Liver (tissue), 9 donors: ENCODE measurements around the gene BASP1. TPM values are rescaled to one million over a fixed set of nuclear protein-coding genes. Genes with fewer than 3 reads are reported as not detected.

Source experiments
- DNase-seq: peaks from one replicate; pipeline ENCODE4 v3.0.0-alpha.2; 2017; ENCODE audit warnings: low spot score
- H3K27ac ChIP-seq, 2 donors: one replicate each; pipeline ENCODE4 v1.7.0; 2013; ENCODE audit warnings: inconsistent platforms in 2 of 2, low read length in 2 of 2, control low read depth in 1 of 2, low read depth in 1 of 2, mild to moderate bottlenecking in 1 of 2
- H3K27me3 ChIP-seq, 4 donors: one replicate each; pipeline versions ENCODE4 v1.6.1 to v1.7.0; 2013; ENCODE audit warnings: low read length in 3 of 4, inconsistent platforms in 1 of 4, mild to moderate bottlenecking in 1 of 4, moderate library complexity in 1 of 4; ENCODE audit not compliant: control insufficient read depth in 4 of 4, insufficient read depth in 4 of 4
- H3K36me3 ChIP-seq, 4 donors: one replicate each; pipeline versions ENCODE4 v1.6.1 to v1.7.0; 2013; ENCODE audit warnings: low read length in 3 of 4, mild to moderate bottlenecking in 3 of 4, low read depth in 1 of 4, moderate library complexity in 1 of 4; ENCODE audit not compliant: control insufficient read depth in 4 of 4, insufficient read depth in 3 of 4
- H3K4me1 ChIP-seq, 4 donors: one replicate each; pipeline versions ENCODE4 v1.6.1 to v1.7.0; 2013; ENCODE audit warnings: low read length in 3 of 4, mild to moderate bottlenecking in 3 of 4, moderate library complexity in 1 of 4; ENCODE audit not compliant: control insufficient read depth in 4 of 4, insufficient read depth in 4 of 4
- H3K4me3 ChIP-seq, 3 donors: one replicate each; pipeline versions ENCODE4 v1.6.1 to v1.7.0; 2013; ENCODE audit warnings: low read length in 3 of 3, control low read depth in 1 of 3, low read depth in 1 of 3, mild to moderate bottlenecking in 1 of 3
- H3K9ac ChIP-seq, 2 donors: one replicate each; pipeline ENCODE4 v1.7.0; 2013; ENCODE audit warnings: low read length in 2 of 2, mild to moderate bottlenecking in 2 of 2, moderate library complexity in 2 of 2, control low read depth in 1 of 2, low read depth in 1 of 2
- H3K9me3 ChIP-seq, 4 donors: one replicate each; pipeline versions ENCODE4 v1.6.1 to v1.7.0; 2013; ENCODE audit warnings: low read length in 3 of 4; ENCODE audit not compliant: control insufficient read depth in 4 of 4
- EGR1 ChIP-seq, 2 donors: IDR thresholded peaks; 2 replicates each; pipeline ENCODE4 v1.6.1; 2016 to 2018; ENCODE audit warnings: antibody characterized with exemption in 2 of 2, low read depth in 2 of 2
- FOXA1 ChIP-seq: IDR thresholded peaks from 2 replicates; pipeline ENCODE4 v1.6.1; 2016; ENCODE audit warnings: antibody characterized with exemption
- FOXA2 ChIP-seq: IDR thresholded peaks from 2 replicates; pipeline ENCODE4 v1.6.1; 2016; ENCODE audit warnings: antibody characterized with exemption
- GABPA ChIP-seq, 2 donors: IDR thresholded peaks in 1 of 2; conservative IDR thresholded peaks in 1 of 2; 2 replicates each; pipeline ENCODE4 v1.6.1; 2016; ENCODE audit warnings: antibody characterized with exemption in 2 of 2, mild to moderate bottlenecking in 1 of 2, moderate library complexity in 1 of 2
- HNF4A ChIP-seq, 2 donors: conservative IDR thresholded peaks; 2 replicates each; pipeline ENCODE4 v1.6.1; 2016; ENCODE audit warnings: antibody characterized with exemption in 2 of 2, mild to moderate bottlenecking in 2 of 2
- HNF4G ChIP-seq: IDR thresholded peaks from 2 replicates; pipeline ENCODE4 v1.6.1; 2016; ENCODE audit warnings: antibody characterized with exemption
- JUND ChIP-seq, 2 donors: IDR thresholded peaks; 2 replicates each; pipeline ENCODE4 v1.6.1; 2016; ENCODE audit warnings: antibody characterized with exemption in 2 of 2
- NR2F2 ChIP-seq: IDR thresholded peaks from 2 replicates; pipeline ENCODE4 v1.6.1; 2016; ENCODE audit warnings: antibody characterized with exemption
- RAD21 ChIP-seq, 2 donors: IDR thresholded peaks; 2 replicates each; pipeline ENCODE4 v1.6.1; 2016; ENCODE audit warnings: antibody characterized with exemption in 2 of 2, mild to moderate bottlenecking in 2 of 2
- RXRA ChIP-seq, 2 donors: IDR thresholded peaks; 2 replicates each; pipeline ENCODE4 v1.6.1; 2017 to 2018; ENCODE audit warnings: antibody characterized with exemption in 2 of 2, mild to moderate bottlenecking in 1 of 2
- SP1 ChIP-seq: IDR thresholded peaks from 2 replicates; pipeline ENCODE4 v1.6.1; 2018; ENCODE audit warnings: antibody characterized with exemption, mild to moderate bottlenecking
- TAF1 ChIP-seq: conservative IDR thresholded peaks from 2 replicates; pipeline ENCODE4 v1.6.1; 2016; ENCODE audit warnings: antibody characterized with exemption, mild to moderate bottlenecking
- YY1 ChIP-seq: IDR thresholded peaks from 2 replicates; pipeline ENCODE4 v1.6.1; 2016; ENCODE audit warnings: antibody characterized with exemption, mild to moderate bottlenecking
- WGBS: extraction: QIAGEN DNeasy Blood & Tissue Kit; methylation state at CpG from one replicate; pipeline ENCODE4 v1.1.7; 2013; 5-methylcytosine and 5-hydroxymethylcytosine counted together
- polyA plus RNA-seq, 2 donors: library from polyadenylated mRNA; stranded (reverse) in 1 of 2; unstranded in 1 of 2; fragments of 200-250 nt in 1 of 2; fragments of >200 nt in 1 of 2; fragmentation: Nextera tagmentation in 1 of 2; extraction: Ambion mirVana in 1 of 2; gene quantifications; one replicate each; pipeline versions ENCODE4 v1.2.1 to v1.2.3, GENCODE V29; 2013 to 2015
- total RNA-seq, 2 donors: library from RNA; depleted of rRNA; stranded (reverse); fragments of >200 nt; gene quantifications; one replicate each; pipeline ENCODE4 v1.2.3, GENCODE V29; 2014
- TF ChIP-seq, protein P1 (sequence below): fragments of 150-350 bp; IDR thresholded peaks from 2 replicates; pipeline ENCODE4 v1.5.1; 2017; ENCODE audit warnings: improper control_type of control experiment, low read depth, low read length; ENCODE audit not compliant: missing input control
- TF ChIP-seq, protein P2 (sequence below): IDR thresholded peaks from 2 replicates; pipeline ENCODE4 v1.6.1; 2016; ENCODE audit warnings: antibody characterized with exemption
- TF ChIP-seq, protein P3 (sequence below): IDR thresholded peaks from 2 replicates; pipeline ENCODE4 v1.6.1; 2016; ENCODE audit warnings: antibody characterized with exemption, mild to moderate bottlenecking
- TF ChIP-seq, protein P4 (sequence below): IDR thresholded peaks from 2 replicates; pipeline ENCODE4 v1.6.1; 2016; ENCODE audit warnings: antibody characterized with exemption
- TF ChIP-seq, protein P5 (sequence below): IDR thresholded peaks from 2 replicates; pipeline ENCODE4 v1.6.1; 2016; ENCODE audit warnings: antibody characterized with exemption
- donor health status: healthy.
- donor health status: healthy.
- donor health status: healthy.
- donor health status: healthy.
- donor health status: healthy.

Gene BASP1
- total and polyA plus RNA-seq, 4 donors, result 1.2 to 17.0 (median 5.4) TPM

DNA sequence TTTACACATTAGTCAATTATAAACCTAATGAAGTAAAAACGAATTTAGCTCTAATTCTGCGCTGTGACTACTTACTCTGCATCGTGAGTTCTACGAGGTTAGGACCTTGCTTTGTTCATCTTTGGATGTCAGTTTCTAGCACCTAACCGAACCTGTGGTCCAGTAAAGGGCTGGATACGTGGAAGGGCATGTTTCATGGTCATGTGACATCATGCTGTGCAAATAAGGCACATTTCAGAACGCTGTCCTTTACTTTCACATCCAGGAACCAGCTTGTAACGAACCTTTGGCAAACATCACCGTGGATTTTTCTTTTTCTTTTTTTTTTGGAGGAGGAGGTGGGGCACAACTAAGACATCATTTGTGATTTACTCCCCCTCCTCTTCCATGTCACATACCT, 15.0 kb downstream of the BASP1 start:
- H3K9me3 ChIP-seq, result no peaks in the 10 kb centered on the region
- H3K27ac ChIP-seq, result no peak overlapping the region
- 56% methylated on average over 9 of the region's 9 CpGs for WGBS
- DNase-seq, result no peak
- peaks cover 0 to 5% (median 0%) of the 10 kb centered on the region in 4 donors for H3K27me3 ChIP-seq
- H3K4me1 ChIP-seq, result no peaks in the 10 kb centered on the region
- TF ChIP-seq TAF1, result no peak
- no peak for TF ChIP-seq GABPA (IDR thresholded peaks at IDR 0.05 in 1 of 2, conservative IDR thresholded peaks at IDR 0.05 in 1 of 2)
- TF ChIP-seq HNF4G, result no peak
- no peak for TF ChIP-seq RAD21 (IDR thresholded peaks at IDR 0.05)
- no peak for TF ChIP-seq SP1
- no peak for TF ChIP-seq HNF4A (conservative IDR thresholded peaks at IDR 0.05)
- TF ChIP-seq, protein P1, sequence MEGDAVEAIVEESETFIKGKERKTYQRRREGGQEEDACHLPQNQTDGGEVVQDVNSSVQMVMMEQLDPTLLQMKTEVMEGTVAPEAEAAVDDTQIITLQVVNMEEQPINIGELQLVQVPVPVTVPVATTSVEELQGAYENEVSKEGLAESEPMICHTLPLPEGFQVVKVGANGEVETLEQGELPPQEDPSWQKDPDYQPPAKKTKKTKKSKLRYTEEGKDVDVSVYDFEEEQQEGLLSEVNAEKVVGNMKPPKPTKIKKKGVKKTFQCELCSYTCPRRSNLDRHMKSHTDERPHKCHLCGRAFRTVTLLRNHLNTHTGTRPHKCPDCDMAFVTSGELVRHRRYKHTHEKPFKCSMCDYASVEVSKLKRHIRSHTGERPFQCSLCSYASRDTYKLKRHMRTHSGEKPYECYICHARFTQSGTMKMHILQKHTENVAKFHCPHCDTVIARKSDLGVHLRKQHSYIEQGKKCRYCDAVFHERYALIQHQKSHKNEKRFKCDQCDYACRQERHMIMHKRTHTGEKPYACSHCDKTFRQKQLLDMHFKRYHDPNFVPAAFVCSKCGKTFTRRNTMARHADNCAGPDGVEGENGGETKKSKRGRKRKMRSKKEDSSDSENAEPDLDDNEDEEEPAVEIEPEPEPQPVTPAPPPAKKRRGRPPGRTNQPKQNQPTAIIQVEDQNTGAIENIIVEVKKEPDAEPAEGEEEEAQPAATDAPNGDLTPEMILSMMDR, result no peak
- no peak for TF ChIP-seq FOXA2
- TF ChIP-seq JUND (IDR thresholded peaks at IDR 0.05), result no peak
- no peak for TF ChIP-seq EGR1 (IDR thresholded peaks at IDR 0.05; ENCODE audit: low read depth in 2 of 2)
- TF ChIP-seq RXRA (IDR thresholded peaks at IDR 0.05), result no peak
- TF ChIP-seq, protein P2, sequence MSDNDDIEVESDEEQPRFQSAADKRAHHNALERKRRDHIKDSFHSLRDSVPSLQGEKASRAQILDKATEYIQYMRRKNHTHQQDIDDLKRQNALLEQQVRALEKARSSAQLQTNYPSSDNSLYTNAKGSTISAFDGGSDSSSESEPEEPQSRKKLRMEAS, result no peak
- TF ChIP-seq FOXA1, result no peak
- TF ChIP-seq NR2F2, result no peak
- H3K9ac ChIP-seq, result no peak overlapping the region
- H3K4me3 ChIP-seq, result no peak overlapping the region
- H3K36me3 ChIP-seq, result no peaks in the 10 kb centered on the region

DNA sequence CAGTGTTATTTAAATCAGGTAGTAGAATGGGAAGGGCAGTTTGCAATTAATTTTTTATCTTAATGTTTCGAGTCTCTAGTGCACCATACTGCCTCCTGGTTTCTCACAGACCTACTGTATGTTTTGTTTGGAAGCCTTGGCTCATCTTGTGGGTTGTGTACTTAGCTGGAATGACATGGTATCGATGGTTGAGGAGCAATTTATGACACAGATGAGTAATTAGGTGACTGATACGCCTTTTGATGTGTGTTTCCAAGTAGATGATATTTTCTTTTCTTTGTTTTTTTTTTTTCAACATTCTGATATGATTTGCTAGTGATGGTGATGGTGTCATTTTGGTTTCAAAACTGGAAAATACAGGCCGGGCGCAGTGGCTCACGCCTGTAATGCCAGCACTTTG, 16.1 kb downstream of the BASP1 start:
- Histone ChIP-seq H3K36me3 (no peaks in the 10 kb centered on the region), H3K4me3 (no peak overlapping the region), H3K4me1 (no peaks in the 10 kb centered on the region), H3K27me3 (peaks cover 0 to 5% (median 0%) of the 10 kb centered on the region in 4 donors), H3K27ac (no peak overlapping the region), H3K9me3 (no peaks in the 10 kb centered on the region), H3K9ac (no peak overlapping the region)
- 88% methylated on average over 6 of the region's 6 CpGs for WGBS
- TF ChIP-seq, protein P3, sequence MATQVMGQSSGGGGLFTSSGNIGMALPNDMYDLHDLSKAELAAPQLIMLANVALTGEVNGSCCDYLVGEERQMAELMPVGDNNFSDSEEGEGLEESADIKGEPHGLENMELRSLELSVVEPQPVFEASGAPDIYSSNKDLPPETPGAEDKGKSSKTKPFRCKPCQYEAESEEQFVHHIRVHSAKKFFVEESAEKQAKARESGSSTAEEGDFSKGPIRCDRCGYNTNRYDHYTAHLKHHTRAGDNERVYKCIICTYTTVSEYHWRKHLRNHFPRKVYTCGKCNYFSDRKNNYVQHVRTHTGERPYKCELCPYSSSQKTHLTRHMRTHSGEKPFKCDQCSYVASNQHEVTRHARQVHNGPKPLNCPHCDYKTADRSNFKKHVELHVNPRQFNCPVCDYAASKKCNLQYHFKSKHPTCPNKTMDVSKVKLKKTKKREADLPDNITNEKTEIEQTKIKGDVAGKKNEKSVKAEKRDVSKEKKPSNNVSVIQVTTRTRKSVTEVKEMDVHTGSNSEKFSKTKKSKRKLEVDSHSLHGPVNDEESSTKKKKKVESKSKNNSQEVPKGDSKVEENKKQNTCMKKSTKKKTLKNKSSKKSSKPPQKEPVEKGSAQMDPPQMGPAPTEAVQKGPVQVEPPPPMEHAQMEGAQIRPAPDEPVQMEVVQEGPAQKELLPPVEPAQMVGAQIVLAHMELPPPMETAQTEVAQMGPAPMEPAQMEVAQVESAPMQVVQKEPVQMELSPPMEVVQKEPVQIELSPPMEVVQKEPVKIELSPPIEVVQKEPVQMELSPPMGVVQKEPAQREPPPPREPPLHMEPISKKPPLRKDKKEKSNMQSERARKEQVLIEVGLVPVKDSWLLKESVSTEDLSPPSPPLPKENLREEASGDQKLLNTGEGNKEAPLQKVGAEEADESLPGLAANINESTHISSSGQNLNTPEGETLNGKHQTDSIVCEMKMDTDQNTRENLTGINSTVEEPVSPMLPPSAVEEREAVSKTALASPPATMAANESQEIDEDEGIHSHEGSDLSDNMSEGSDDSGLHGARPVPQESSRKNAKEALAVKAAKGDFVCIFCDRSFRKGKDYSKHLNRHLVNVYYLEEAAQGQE, result no peak
- TF ChIP-seq RAD21 (IDR thresholded peaks at IDR 0.05) (no peak), JUND (IDR thresholded peaks at IDR 0.05) (no peak), TAF1 (no peak), YY1 (no peak), FOXA1 (no peak), HNF4G (no peak), SP1 (no peak), HNF4A (conservative IDR thresholded peaks at IDR 0.05) (no peak), EGR1 (IDR thresholded peaks at IDR 0.05; ENCODE audit: low read depth in 2 of 2) (no peak), NR2F2 (no peak), GABPA (IDR thresholded peaks at IDR 0.05 in 1 of 2, conservative IDR thresholded peaks at IDR 0.05 in 1 of 2) (no peak), RXRA (IDR thresholded peaks at IDR 0.05) (no peak), FOXA2 (no peak)
- TF ChIP-seq, protein P4, sequence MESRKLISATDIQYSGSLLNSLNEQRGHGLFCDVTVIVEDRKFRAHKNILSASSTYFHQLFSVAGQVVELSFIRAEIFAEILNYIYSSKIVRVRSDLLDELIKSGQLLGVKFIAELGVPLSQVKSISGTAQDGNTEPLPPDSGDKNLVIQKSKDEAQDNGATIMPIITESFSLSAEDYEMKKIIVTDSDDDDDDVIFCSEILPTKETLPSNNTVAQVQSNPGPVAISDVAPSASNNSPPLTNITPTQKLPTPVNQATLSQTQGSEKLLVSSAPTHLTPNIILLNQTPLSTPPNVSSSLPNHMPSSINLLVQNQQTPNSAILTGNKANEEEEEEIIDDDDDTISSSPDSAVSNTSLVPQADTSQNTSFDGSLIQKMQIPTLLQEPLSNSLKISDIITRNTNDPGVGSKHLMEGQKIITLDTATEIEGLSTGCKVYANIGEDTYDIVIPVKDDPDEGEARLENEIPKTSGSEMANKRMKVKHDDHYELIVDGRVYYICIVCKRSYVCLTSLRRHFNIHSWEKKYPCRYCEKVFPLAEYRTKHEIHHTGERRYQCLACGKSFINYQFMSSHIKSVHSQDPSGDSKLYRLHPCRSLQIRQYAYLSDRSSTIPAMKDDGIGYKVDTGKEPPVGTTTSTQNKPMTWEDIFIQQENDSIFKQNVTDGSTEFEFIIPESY, result no peak
- TF ChIP-seq, protein P2, result no peak
- TF ChIP-seq, protein P5, sequence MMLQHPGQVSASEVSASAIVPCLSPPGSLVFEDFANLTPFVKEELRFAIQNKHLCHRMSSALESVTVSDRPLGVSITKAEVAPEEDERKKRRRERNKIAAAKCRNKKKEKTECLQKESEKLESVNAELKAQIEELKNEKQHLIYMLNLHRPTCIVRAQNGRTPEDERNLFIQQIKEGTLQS, result no peak
- TF ChIP-seq, protein P1, result no peak
- no peak for DNase-seq
